HG03378 (cell line): Measurements from ENCODE around the gene CCDC183.
"Not testable (repeated sequence)": the region's sequence is repeated elsewhere in the genome, so short reads cannot be mapped to it uniquely, and the experiment has no call there.

Experiments
- ATAC-seq: cut with Tn5 transposase; IDR thresholded peaks from one replicate; pipeline ENCODE4 v1.9.1; 2021; ENCODE audit warnings: mild to moderate bottlenecking, moderate library complexity; ENCODE audit not compliant: unreplicated experiment

Gene CCDC183

DNA sequence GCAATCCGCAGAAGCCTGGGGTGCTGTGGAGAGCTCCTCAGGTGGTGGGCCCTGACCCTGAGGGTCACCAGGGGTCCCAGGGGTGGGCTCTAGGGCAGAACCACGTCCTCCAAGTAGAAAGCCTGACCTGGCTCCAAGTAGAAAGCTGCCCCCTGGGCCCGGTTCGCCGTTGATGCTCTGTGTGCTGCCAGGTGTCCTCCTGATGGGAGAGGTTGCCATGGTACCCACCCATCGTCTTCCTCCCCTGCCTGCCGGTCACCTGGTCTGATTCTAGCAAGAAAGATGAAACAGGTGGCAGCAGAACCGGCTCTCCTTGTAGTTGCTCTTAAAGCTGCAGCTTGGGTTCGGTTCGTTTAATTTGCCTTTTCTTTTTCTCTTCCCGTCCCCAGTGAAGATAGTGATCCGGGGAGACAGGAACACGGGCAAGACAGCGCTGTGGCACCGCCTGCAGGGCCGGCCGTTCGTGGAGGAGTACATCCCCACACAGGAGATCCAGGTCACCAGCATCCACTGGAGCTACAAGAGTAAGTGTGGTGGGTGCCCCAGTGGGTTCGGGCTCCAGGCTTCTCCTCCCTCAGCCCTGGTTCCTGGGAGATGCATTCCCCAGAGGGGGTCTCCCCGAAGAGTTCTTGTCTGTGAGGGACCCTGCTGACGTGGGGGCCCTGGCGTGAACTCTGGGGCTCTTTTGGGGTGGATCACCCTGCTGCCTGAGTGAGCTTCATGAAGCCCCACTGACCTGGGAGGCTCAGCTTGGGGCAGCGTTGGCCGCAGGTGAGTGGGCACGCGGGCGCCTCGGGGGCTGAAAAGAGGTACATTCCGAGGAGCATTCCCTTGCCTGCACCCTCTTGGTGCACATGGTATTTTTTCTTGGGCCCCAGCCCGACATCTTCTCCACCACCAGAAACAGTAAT is 27.3 kb downstream of the CCDC183 start:
- no peak for ATAC-seq

DNA sequence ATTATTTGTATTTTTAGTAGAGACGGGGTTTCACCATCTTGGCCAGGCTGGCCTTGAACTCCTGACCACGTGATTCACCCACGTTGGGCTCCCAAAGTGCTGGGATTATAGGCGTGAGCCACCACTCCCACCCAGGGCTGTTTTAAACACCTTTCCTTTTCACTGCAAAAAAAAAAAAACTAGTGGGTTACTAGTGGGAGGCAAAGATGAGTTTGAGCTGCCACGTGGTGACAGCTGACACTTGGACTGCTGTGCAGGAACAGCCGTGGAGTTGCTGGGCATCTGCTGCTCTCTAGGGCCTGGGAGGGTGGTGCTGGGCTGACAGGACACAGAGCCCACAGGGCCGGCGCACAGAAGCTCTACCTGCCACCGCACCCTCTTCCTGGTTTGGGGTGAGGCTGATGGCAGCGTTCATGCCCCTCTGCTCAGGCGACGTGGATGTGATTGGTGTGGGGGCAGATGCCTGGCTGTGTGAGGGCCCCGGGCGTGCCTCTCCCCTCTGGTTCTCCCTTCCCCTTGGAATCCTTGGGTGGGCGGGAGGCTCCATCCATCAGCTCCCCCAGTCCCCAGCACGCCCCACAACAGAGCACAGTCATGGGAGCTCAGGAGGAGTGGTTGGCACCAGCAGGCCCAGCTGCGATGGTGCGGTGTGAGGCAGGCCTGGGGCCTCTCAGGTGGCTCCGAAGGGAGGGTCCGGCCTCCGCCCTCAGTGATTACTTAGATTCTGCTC is 28.5 kb downstream of the CCDC183 start:
- ATAC-seq: no peak

DNA sequence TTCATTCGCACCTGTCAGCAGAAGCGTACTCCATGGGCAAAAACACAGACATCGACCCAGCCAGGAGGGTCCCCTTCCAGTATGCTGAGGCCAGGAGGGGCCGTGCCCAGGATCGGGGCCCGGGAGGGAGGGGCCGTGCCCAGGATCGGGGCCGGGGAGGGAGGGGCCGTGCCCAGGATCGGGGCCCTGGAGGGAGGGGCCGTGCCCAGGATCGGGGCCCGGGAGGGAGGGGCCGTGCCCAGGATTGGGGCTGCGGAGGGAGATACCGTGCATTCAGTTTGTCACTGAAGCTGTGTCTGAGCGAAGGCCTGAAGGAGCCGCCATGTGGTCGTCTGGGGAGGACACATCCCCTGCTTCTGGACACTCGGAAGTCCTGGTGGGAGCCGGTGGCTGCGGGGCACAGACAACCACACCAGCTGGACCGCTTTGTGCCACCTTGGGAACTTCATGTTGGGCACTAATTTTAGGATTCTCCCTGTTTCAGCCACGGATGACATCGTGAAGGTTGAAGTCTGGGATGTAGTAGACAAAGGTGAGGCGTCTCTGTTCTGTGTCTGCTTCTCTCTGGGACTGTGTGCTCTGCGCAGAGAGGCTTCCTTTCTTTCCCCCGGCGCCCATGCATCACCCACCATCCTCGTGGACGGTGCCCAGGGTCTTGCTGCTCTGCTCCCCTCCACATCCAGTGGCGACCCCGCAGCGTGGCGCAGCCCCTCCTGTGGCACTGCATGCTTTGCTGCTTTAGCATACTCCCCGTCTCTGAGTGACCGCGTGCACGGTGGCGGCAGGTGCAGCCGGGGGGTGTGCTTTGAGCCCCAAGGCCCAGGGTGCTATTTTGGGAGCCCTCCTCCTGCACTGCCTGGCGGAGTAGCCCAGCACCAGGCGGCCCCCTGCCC is 29.4 kb downstream of the CCDC183 start:
- no peak for ATAC-seq

DNA sequence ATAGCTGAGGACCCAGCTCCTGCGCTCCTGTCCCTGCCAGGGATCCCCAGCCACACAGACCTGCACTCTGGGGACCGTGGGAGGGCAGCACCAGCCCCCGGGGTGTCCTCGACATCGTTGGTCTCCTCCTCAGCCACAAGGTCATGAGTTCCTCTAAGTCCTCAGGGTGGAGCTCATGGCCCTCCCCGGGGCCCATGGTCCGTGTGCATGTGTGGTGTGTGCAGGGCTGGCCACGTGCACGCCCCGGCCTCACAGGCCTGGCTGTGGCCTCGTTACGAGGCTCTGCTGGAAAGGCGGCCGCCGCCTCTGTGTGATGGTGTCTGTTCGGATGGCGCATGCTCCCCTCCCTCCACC is 30.0 kb downstream of the CCDC183 start:
- ATAC-seq: no peak

DNA sequence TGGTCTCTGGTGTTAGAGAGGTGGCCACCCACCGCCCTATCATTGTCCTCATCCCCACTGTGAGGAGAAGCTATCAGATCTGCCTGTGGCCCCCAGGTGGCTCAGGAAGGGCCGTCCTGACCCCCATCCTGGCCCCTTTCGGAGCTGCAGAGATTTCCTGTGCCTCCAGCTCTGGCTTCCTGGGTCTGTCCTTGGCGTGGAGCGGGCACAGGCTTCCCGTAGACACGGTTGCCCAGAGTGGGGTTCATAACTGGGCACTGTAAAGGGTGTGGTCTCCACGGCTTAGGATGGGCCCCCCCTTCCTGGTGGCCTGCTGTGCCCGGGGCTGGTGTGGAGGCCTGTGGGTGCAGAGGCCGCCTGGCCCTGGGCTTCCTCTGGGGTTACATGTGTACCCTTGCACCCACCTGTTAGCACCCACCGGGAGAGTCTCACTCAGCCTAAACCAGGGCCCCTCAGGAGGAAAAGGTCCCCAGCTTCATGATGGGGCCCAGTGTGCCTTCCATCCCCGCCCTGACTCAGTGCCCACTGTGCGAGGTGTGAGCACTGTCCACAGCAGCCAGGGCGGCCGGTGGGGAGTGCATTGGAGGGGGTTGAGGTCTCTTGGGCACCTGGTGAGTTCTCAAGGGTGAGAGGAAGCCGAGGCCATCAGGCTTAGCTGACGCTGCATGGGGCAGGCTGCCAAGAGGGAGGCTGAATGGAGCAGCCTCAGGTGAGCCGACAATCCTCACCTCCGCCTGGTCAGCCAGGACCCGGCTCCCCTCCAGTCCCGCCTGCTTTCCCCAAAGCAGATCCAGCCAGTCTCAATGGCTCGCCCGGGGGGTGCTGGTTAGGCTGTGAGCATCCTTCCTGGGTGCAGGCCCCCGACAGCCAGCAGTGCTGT is 30.8 kb downstream of the CCDC183 start:
- no peak for ATAC-seq

DNA sequence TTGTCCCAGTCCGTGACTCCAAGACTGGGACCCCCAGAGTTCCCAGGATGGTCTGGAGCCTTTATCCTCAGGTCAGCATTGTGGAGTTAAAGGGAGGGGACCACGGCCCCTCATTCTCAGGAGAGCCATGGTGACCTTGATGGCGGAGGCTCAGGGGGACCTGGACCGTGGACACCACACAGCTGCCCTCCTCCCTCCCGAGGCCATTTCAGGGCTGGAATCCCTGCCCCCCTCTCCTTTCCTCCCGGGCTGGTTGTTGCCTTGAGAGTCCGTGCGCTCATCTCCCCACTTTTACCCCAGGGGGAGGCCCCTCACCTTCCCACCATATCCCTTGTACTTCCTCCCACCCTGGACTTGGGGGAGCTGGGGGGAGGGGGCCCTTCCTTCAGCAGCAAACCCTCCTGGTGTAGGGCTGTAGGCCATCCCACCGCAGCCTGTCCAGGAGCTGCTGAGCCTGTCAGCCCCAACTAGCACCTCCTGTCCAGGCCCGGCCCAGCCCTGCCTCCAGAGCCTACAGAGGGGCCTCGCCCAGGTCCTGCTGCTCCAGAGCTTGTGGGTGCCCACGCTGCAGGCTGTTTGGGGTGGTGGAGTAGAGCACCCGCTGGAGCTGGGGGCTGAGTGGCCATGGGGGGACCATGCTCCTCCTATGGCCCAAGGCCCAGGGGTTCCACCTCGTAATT is 31.8 kb downstream of the CCDC183 start:
- no peak for ATAC-seq

DNA sequence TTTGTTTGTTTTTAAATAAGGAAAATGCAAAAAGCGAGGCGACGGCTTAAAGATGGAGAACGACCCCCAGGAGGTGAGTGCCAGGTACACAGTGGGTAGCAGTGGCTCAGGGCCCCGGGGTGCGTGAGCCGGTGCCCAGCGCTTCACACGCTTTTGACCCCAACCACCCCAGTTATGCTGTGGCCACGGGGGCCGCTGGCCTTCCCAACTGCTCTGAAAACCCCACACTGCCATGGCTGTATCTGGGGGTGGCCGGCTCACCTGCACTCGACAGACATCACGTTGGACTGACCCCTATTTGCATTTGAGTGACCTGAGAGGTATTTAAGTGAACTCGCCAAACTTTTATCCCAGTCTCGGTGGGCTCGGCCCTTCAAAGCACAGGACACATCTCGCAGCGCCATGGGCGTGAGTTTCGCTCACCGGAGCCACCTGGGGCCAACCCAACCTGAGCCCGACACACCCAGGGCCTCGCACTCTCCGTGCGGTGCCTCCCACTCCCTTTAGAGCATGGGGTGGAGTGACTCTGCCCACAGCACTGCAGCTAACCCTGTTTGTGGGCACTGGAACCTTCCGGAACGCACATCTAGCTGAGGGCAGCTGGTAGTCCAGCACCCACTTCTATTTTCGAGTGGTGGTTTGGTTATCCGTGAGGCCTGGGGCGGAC is 32.5 kb downstream of the CCDC183 start:
- no peak for ATAC-seq

DNA sequence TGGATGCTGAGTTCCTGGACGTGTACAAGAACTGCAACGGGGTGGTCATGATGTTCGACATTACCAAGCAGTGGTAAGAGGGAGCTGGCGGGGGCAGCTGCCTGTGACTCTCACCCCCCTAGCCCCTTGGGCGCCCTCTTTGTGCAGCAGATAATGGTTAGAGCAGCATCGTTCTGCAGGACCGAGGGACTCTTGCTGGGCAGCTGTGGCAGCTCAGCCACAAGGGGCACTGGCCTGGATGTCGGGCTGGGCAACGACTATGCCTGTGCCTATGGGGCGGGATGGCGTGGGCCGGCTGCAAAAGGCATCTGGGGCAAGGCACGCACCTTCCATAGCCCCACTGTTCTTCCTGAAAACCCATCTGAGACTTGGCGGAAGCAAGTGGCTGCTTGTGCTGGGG is 33.3 kb downstream of the CCDC183 start:
- ATAC-seq: no peak

DNA sequence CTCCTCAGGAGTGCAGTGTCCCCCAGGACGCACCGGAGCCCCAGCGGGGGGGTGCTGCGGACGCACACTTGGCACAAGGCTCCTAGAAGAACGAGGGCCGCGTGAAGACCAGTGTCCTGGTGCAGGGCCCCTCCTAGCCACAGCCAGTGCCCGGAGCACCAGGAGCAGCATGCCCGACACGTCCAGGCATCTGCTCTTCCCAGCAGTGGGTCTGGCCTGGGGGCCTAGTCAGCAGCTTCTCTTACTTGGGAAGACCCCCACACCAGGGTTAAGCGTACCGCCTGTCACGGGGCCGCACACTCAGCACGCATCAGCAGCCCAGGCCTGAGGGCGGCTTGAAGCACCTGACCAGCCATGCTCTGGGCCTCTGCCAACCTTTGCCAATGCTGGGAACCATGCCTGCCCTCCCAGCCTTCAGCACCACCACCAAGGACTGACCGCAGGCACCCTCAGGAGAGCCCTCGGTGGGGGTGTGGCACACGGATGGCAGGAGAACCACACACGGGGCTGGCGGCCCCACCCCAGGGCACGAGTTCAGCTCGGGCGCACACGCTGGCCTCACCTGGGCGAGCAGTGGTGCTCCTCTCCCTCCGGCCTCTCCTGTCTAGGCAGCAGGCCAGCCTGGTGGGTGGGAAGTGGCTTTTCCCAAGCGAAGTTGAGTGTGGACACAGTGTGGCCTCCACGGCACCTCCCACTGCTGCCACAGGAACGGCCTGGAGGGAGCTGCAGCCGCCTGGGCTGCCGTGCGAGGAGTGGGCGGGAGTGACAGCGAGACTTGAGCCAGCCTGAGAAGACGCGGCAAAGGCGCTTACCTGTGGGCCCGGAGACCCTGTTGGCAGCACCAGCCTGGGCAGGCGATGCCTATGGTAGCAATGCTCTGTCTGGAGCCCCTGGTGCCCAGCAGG is 34.1 kb downstream of the CCDC183 start:
- no peak for ATAC-seq

DNA sequence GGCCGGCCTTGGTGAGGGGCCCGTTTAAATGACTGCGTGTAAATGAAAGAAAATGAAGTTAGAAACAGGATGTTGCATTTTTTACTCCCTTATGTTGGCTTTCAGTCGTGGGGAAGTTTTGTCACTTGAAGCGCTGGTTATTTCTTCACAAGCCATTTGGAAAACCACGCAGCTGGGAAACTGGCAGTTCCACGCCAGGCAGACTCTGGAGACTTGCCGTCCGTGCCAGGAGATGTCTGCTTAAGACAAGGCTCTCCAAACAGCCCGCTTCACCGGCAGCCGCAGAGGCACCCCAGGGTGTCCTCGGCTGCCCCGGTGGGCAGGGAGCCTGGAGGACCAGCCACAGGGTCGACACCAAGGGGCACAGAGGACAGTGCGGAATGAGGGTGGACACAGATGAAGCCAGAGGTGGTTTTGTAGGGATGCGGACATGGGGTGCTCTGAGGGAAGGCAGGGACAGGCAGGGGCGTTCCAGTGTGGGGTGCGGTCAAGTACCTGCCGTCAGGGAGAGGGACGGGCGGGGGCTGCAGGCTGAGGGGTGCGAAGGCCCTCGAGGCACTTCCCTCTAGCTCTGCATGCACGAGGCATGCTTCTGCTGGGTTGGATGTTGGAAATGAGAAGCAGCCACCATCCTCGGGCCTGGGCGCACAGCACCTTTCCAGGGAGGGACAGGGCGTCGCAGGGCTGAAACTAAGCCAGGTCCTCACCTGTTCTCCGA is 35.0 kb downstream of the CCDC183 start:
- no peak for ATAC-seq

DNA sequence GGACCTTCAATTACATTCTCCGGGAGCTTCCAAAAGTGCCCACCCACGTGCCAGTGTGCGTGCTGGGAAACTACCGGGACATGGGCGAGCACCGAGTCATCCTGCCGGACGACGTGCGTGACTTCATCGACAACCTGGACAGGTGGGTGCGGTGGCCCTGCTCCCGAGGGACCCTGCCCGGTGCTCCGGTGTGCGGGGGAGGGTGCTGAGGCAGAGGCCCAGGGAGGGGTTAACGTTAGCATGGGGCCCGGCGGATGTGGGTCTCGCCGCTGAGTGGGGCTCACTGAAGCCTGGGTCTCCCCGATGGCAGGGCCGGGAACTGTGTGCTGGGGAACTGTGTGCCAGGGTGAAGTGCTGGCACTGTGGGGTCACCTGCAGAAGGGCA is 35.6 kb downstream of the CCDC183 start:
- no peak for ATAC-seq

DNA sequence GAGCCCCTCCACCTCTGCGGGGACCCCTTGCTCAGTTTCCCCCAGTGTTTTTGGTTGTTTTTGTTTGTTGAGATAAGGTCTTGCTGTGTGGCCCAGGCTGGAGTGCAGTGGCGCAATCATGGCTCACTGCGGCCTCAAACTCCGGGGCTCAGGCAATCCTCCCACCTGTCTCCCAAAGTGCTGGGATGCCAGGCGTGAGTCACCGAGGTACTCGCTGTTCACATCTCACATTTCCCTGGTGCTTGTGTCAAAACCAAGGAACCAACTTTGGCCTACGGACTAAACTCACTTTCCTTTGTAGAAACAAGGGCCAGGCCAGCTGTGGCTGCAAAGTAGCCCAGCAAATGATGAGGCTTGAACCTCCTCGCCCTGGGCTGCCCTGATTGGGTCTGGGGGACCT is 36.4 kb downstream of the CCDC183 start:
- no peak for ATAC-seq

DNA sequence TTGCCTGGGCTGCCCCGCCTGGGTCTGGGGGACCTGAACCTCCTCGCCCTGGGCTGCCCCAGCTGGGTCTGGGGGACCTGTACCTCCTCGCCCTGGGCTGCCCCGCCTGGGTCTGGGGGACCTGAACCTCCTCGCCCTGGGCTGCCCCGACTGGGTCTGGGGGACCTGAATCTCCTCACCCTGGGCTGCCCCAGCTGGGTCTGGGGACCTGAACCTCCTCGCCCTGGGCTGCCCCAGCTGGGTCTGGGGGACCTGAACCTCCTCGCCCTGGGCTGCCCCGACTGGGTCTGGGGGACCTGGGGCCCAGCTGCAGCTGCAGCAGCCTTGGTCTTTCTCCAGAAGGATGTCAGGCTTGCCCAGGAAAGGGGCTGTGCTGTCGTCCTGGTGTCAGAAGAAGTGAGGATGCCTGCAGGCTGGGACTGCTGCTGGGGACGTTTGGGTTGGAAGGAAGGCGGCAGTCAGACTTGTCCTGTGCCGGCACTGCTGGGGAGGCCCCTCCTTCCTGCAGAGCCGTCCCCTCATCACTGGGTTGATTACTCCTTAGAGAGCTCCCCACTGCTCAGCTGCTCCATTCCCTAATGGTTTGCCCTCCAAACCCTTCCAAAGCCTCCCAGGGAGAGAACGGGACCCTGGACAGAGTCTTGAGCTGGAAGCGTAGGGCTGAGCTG is 37.4 kb downstream of the CCDC183 start:
- ATAC-seq: not testable (repeated sequence)

DNA sequence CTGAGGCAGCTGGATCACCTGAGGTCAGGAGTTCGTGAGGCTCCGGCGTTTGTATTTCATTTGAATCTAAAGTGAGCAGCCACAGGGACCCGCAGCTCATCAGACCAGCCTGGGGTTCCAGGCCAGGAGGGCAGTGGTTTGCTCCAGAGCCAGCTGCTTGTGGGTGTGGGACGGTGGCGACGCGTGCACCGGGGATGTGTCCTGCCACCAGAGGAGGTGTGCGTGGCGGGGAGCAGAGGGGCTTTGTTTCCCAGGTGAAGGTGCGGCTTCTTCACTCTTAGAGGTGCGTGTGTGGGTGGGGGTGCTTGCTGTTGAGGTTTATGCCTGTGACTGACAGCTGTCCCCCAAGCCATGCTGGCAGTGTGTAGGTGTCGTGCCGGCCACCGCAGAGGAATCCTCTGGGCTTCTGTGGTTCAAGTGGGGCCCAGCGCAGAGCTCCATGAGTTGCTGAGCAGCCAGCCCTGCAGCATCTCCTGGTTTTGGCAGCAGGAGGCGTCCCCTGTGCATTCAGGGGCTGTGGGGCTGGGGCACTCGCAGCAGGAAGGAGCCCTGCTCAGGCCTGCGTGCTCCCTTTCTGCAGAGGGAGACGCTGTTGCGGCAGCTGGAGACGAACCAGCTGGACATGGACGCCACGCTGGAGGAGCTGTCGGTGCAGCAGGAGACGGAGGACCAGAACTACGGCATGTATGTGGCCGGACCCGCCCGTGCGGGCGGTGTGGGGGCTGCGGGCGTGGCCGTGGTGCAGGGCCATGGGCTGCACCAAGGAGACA is 39.2 kb downstream of the CCDC183 start:
- no peak for ATAC-seq

DNA sequence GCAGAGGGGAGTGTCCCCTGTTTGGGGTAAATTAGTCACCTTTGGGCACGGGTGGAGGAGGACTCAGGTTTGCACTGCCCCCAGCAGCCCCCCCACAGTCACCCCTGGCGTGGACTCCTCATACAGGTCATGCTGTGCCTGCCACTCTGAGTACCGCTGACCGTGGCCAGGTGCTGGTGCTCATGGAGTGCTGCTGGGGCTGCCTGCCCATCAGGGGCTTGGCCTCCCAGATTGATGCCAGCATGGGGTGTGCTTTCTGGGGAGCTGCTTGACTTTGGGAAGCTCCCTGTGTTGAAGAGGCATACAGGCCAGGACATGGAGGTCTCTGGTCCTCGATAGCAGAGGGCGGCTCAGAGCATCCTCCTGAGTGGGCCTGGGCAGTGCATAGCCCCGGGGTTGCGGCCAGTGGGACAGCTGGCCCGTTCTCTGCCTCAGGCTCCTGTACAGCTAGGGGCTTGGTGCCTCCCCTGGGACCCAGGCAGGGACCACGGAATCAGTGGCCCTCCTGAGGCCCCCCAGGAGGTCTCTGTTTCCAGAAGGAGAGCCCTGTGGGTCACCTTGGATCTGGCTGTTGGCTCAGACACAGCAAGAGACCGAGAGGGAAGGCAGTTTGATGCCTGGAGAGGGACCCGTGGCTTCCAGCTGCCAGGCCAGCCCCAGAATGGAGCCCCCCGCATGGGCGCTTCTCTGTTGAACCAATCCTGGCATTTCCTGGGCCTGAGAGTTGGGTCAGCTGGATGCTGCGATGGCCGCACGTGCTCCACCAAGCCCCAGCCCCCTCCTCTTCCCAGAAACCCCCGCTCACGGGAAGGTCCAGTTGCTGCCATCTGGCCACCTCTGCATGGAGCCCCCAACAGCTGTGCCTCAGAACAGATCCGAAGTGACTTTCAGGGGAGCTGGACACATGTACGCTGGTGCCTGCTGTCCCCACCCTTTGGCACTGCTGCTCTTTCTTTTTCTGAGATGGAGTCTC is 40.1 kb downstream of the CCDC183 start:
- no peak for ATAC-seq
